ENCODE data around the gene ANTKMT. TPM values are rescaled to one million over a fixed set of nuclear protein-coding genes. Genes with fewer than 3 reads are reported as not detected.

Gene ANTKMT
- total RNA-seq, 1 donor from 2014 or later, result 53.0 TPM

DNA sequence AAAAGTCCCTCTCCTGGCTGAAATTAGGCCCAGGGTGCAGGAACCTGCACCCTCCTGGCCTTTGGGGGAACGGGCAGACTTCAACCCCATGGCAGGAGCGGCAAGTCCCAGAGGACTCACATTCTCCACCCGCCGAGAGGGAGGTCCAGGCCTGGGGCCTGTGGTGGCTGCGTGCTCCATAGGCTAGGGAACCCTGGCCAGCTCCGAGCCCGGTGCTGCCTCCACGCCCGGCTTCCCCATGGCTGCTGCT is 5.2 kb downstream of the ANTKMT start:
- DNase-seq (ENCODE audit: extremely low read depth, low read depth, low spot score), result no peak

DNA sequence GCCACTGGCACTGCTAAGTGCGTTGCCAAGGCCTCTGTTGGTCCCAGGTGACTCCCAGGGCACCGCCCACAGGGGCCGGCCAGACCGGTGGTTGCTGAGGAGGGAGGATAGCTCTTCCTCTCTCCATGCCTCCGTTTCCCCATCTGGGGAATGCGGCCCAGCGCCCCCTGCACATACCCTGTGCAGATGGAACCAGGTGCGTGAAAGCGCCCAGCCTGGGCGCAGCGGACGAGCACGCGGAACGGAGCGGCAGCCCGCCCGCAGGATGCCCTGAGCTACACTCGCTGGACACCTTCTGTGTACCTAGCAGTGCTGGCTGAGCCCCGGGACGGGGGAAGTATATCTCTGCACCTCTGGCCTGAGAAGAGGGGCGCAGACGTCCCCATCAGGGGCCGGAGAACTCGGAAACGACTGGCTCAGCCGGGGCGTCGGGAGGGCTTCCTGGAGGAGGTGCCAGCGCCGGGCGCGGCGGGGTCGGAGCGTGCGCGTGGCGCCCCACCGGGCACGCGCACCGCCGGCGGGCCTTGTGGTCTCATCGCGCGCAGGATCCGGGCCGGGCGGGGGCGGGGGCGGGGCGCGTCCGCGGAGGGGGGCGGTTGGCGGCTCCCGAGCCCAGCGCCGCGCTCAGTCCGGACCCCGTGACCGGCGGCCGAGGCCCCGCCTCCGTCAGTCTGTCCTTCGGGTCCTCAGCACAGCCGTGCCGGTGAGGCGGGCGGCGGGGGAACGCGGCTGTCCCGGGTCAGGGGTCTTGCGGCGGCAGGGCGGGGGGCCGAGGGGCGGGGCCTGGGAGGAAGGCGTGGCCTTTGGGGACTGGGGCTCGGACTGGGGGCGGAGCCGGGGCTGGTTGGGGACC is 5.7 kb downstream of the ANTKMT start, which contains the start of the genes CCDC78 and HAGHL:
TSS of gene CCDC78 (minus strand) at position 6 of the 853 bp plus-strand sequence. CDS start 76 bp downstream, outside the sequence.
TSS of gene HAGHL (plus strand) at position 669 of the 853 bp plus-strand sequence. CDS start 404 bp downstream, outside the sequence.
- no peak for DNase-seq (ENCODE audit: extremely low read depth, low read depth, low spot score)

DNA sequence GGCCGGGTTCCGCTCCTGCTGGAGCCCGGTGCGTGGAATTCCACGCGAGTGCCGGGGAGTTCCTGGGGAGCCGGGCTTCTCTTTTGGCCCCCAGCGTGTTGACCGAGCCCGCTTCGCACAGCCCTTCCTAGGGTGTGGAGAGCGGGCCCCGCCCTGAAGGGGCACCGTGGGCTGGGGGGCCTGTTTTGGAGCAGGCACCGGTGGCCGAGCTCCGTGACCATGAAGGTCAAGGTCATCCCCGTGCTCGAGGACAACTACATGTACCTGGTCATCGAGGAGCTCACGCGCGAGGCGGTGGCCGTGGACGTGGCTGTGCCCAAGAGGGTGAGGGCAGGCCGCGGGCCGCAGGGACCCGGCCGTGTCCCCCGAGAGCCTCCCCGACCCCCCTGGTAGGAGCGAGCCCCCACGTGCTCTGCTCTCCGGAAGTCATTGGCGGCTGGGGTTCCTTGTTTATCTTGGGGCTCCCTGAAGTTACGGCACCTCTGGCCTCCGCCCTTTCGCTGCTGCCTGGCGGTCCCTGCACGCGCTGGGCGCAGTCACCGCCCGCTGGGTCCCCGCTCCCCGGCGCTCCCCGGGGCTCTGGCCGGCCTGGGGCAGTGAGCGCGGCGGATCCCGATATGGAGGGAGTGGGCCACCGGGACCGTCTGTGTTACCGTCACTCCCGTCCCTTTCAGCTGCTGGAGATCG is 6.5 kb downstream of the ANTKMT start:
- no peak for DNase-seq (ENCODE audit: extremely low read depth, low read depth, low spot score)

GRCh38 chr16:728131-728889 is 7.4 kb downstream of the ANTKMT start:
- no peak for DNase-seq (ENCODE audit: extremely low read depth, low read depth, low spot score)

DNA sequence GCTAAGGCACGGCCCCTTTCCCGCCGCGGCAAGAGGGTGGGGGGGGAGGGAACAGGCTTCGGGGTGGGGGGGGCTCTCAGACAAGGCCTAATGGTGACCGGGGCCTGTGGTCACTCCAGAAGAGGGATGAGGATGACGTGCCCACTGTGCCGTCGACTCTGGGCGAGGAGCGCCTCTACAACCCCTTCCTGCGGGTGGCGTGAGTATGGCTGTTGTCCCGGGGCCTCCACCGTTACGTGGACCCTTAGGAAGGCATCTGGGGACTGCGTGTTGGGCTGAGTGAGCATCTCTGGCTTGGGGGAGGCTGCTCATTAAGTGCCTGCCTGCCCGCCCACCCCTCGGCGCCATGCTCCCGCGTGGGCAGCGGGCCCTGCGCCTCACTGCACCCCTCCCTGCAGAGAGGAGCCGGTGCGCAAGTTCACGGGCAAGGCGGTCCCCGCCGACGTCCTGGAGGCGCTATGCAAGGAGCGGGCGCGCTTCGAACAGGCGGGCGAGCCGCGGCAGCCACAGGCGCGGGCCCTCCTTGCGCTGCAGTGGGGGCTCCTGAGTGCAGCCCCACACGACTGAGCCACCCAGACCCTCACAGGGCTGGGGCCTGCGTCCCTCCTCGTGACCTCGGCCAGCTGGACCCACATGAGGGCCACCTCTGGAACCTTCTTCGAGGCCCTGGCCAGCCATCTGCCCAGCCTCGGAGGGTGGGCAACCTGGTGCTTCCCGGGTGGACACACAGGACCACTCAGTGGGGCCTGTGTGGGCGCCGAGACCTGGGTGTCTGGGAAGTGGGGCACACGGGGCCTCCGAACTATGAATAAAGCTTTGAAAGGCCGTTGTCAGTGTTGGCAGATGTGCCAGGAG is 8.2 kb downstream of the ANTKMT start:
- no peak for DNase-seq (ENCODE audit: extremely low read depth, low read depth, low spot score)

GRCh38 chr16:729768-730665 is 9.1 kb downstream of the ANTKMT start:
- no peak for DNase-seq (ENCODE audit: extremely low read depth, low read depth, low spot score)

- DNase-seq (ENCODE audit: extremely low read depth, low read depth, low spot score), result no peak
Observed at GRCh38 chr16:730666-731509, 9.9 kb downstream of the ANTKMT start.

DNA sequence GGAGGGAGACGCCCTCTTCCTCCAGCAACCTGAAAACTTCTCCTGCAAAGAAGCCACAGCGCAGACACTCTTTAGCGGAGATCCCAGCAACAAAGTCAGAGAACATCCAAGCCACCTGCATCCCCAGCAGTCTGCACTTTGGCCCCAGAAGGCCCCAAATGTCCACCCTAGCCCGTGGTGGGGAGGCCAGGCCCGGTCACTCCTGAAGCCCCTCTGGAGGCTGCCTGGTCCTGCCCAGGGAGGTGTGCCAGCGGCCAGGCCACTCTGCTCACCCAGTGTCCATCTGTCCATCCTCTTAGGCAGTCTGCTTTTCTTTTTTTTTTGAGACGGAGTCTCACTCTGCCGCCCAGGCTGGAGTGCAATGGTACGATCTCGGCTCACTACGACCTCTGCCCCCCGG is 11.4 kb downstream of the ANTKMT start:
- DNase-seq (ENCODE audit: extremely low read depth, low read depth, low spot score), result no peak

GRCh38 chr16:732936-733335 is 12.0 kb downstream of the ANTKMT start:
- no peak for DNase-seq (ENCODE audit: extremely low read depth, low read depth, low spot score)

DNA sequence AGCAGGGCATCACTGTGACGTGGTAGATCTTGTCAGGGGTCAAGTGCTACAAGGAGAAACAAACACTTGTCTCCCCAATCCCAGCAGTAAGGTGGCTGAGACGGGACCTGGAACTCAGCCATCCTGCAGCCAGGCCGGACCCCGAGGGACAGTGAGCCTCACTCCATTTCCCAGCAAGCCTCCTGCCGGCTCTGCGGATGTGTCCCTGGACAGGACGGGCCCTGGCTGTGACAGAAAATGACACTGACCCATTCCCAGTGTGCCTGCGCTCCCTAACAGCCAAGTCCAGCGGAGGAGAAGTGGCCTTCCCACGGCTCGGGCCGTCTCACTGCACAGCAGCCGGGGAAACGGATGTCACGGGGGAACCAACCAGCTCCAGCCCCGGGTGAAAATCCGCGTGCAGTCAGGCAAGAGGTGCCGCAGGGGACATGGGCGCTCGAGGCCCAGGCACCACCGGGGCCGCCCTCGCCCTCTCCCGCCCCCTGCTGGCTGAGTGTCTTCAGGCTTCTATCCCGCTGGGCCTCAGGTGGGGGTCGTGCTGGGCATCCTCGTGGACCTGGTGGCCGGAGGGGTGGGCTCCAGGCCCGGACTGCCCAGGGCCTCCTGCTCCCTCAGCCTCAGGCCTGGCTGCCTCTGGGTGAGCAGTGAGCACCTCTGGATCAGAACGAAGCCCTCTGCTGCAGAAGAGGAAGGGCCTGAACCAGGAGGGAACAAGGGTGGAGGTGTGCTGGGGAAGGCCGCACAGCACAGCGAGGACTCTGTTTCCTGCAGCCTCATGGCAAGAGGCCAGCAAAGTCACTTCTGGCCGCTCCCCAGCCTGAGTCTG is 12.6 kb downstream of the ANTKMT start:
- DNase-seq (ENCODE audit: extremely low read depth, low read depth, low spot score), result no peak

DNA sequence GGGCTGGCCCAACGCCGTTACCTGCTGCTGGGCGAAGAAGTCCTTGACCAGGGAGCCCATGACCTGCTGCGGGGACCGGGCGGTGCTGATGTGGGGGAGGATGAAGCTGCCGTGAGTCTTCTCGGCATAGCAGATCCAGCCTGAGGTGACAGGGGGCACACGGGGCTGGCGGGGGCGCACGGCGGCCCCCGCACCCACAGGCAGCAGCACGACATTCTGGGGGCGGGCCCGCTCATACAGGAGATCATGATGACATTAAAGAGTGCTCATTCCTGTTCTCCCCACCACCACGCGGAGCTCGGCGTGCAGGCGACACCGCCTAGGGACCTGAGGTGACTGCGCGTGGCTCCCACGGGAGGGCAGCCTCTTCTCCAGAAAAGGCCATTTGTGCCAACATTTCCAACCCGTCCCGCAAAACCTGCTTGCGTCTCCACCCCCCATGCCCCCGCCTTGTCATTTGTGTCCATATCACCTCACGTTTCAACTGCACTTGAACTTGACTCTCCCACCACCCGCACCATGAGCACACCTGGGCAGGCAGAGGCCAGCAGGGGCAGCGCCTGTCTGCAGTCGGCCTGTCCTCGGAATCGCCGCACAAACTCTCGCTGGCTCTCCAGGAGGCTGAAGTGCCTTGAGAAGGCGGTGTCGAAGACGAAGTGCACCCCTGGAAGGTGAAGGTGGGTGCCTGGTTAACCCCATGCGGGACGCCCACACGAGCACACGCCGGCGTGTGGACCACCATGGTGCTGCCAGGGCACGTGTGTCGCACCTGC is 13.4 kb downstream of the ANTKMT start:
- DNase-seq (ENCODE audit: extremely low read depth, low read depth, low spot score), result no peak

DNA sequence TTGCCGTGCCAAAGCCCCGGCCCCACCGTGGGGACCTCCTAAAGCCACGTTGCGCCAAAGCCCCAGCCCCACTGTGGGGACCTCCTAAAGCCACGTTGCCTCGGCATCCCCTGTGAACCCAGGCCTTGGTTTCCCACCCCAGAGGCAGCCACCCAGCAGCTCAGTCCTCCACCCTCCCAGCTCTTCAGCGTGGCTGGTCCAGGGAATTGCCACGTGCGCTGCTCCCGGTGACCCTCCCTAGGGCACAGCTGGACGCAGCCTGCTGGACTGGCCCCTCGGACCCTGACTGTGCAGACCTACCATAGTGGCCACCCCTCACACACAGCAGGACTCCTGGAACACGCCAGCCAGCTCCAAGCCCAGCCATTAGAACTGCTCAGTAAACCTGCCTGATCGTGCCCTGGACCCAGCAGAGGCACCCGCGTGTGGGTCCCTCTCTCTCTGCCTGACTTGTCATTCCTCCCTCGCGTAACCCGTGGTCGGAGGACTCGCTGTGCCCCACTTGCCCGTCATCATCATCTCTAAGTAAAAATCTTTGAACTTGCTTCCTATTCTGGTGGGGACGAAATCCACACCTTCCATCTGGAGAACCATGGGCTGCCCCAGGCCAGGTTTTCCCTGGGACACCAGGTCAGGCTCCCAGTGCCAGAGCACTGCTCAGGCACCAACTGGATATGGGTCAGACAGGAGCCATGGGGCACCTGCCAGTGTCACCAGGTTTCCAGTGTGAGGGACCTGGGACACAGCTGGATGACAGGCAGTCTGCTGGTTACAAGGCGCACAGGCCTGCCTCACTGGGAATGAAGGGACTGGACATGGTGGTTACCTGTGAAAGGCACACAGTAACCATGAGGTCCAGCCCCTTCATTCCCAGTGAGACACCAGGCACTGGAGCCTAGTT is 14.3 kb downstream of the ANTKMT start:
- no peak for DNase-seq (ENCODE audit: extremely low read depth, low read depth, low spot score)

- no peak for DNase-seq (ENCODE audit: extremely low read depth, low read depth, low spot score)
Observed at GRCh38 chr16:735982-736453, 15.1 kb downstream of the ANTKMT start.

DNA sequence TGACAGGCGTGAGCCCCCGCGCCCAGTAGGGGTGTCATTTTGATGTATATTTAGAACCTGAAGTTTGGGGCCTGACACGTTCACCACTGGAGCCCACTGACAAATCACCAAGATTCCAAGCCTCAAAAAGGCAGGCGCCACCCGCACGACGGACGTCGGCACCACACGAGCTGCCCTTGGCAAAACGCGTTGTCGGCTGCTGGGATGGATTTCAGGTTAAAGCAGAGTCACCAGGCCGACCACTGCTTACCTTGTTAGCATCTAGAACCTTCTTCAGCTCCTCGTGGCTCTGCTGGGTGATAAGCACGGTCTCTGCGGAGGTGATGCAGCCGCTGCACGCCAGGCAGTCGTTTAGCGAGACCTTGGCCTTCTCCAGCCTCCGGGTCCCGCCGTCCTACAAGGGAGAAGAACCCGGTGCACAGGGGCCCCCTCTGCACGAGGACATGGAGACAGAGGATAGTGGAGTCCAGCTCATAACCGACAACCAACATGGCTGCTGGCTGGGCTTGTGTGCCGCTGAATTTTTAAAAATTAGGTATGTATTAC is 16.1 kb downstream of the ANTKMT start:
- DNase-seq (ENCODE audit: extremely low read depth, low read depth, low spot score), result no peak

Measured in glomerular endothelial cell (primary cell).